H1 (cell line): Measurements from ENCODE around the gene BABAM2. TPM values are rescaled to one million over a fixed set of nuclear protein-coding genes. Genes with fewer than 3 reads are reported as not detected.
"Not testable (repeated sequence)": the region's sequence is repeated elsewhere in the genome, so short reads cannot be mapped to it uniquely, and the experiment has no call there.

ENCODE experiments used
- CTCF ChIA-PET: fragments of 300-600 bp; sonication (Branson Sonifier 250); formaldehyde crosslinking; loops from one replicate; lab custom pipeline; 2021; ENCODE audit not compliant: partially characterized antibody; lab: Charles Lee
- POLR2A ChIA-PET: fragments of 300-600 bp; sonication (Branson Sonifier 250); formaldehyde crosslinking; loops from one replicate; lab custom pipeline; 2021; ENCODE audit warnings: inconsistent platforms; ENCODE audit not compliant: partially characterized antibody; lab: Charles Lee
- DNase-seq, 2 experiments: peaks; one replicate each; pipeline versions ENCODE4 v3.0.0 to v3.0.0-alpha.2; 2010 to 2022; ENCODE audit warnings: low spot score in 2 of 2, low read depth in 1 of 2, mixed read lengths in 1 of 2
- FAIRE-seq: peaks from 2 replicates; lab custom pipeline; 2011; peaks lifted over from hg19 to GRCh38; lab: Jason Lieb, UNC
- H2AFZ ChIP-seq: 2 replicates; pipeline ENCODE4 v1.8.1; 2012; ENCODE audit warnings: low read length, inconsistent platforms
- H2AK5ac ChIP-seq: 2 replicates; pipeline ENCODE4 v1.6.1; 2013; ENCODE audit warnings: low read depth, low read length
- H2BK120ac ChIP-seq: replicated peaks from 2 replicates; pipeline ENCODE3; 2013; ENCODE audit warnings: low read depth, low read length, inconsistent platforms
- H2BK12ac ChIP-seq: 2 replicates; pipeline ENCODE4 v1.6.1; 2013; ENCODE audit warnings: low read depth, low read length
- H2BK15ac ChIP-seq: 2 replicates; pipeline ENCODE4 v1.6.1; 2013; ENCODE audit warnings: low read length
- H2BK20ac ChIP-seq: 2 replicates; pipeline ENCODE4 v1.6.1; 2013; ENCODE audit warnings: low read length
- H2BK5ac ChIP-seq: 2 replicates; pipeline ENCODE4 v1.6.1; 2013; ENCODE audit warnings: low read depth, low read length
- H3K14ac ChIP-seq: 2 replicates; pipeline ENCODE4 v1.6.1; 2013; ENCODE audit warnings: inconsistent platforms; ENCODE audit not compliant: insufficient read length
- H3K18ac ChIP-seq: 2 replicates; pipeline ENCODE4 v1.6.1; 2013; ENCODE audit warnings: low read length; ENCODE audit errors: extremely low read depth
- H3K23ac ChIP-seq: 2 replicates; pipeline ENCODE4 v1.6.1; 2013; ENCODE audit warnings: inconsistent platforms; ENCODE audit not compliant: insufficient read length
- H3K23me2 ChIP-seq: 2 replicates; pipeline ENCODE4 v1.6.1; 2013; ENCODE audit warnings: low read depth, low read length
- H3K27ac ChIP-seq: 2 replicates; pipeline ENCODE4 v1.6.1; 2011; ENCODE audit warnings: low read depth, low read length, inconsistent platforms
- H3K27me3 ChIP-seq, 4 experiments: replicated peaks in 1 of 4; 1 replicate in 1 of 4; 2 replicates in 3 of 4; pipeline versions ENCODE4 v1.6.1 to v1.8.1; 2011 to 2013; ENCODE audit warnings: low read length in 3 of 4, mild to moderate bottlenecking in 3 of 4, inconsistent platforms in 2 of 4, mixed read lengths in 2 of 4, moderate library complexity in 1 of 4; ENCODE audit not compliant: control insufficient read depth in 3 of 4, insufficient read depth in 3 of 4; ENCODE audit errors: extremely low read depth in 1 of 4
- H3K36me3 ChIP-seq, 4 experiments: 2 replicates each; pipeline versions ENCODE4 v1.6.1 to v1.8.1; 2011 to 2013; ENCODE audit warnings: mild to moderate bottlenecking in 4 of 4, low read length in 3 of 4, moderate library complexity in 2 of 4, control low read depth in 1 of 4, inconsistent platforms in 1 of 4; ENCODE audit not compliant: insufficient read depth in 4 of 4, control insufficient read depth in 2 of 4
- H3K4ac ChIP-seq: replicated peaks from 2 replicates; pipeline ENCODE3; 2013; ENCODE audit warnings: low read length, low read depth, mixed read lengths, inconsistent platforms; ENCODE audit not compliant: insufficient read length
- H3K4me1 ChIP-seq, 4 experiments: replicated peaks in 1 of 4; 1 replicate in 1 of 4; 2 replicates in 3 of 4; pipeline versions ENCODE4 v1.6.1 to v1.8.1; 2011 to 2013; ENCODE audit warnings: low read length in 3 of 4, inconsistent platforms in 2 of 4, mixed read lengths in 1 of 4; ENCODE audit not compliant: insufficient read depth in 4 of 4, control insufficient read depth in 3 of 4
- H3K4me2 ChIP-seq, 2 experiments: 2 replicates each; pipeline versions ENCODE4 v1.6.1 to v1.8.1; 2011 to 2013; ENCODE audit warnings: low read depth in 2 of 2, low read length in 2 of 2, control low read depth in 1 of 2, inconsistent platforms in 1 of 2, mild to moderate bottlenecking in 1 of 2; ENCODE audit not compliant: insufficient read depth in 1 of 2
- H3K4me3 ChIP-seq, 4 experiments: fragments of 200-600, 300-600 bp in 1 of 4; sonication (generic), shearing (Covaris generic), sonication (Bioruptor Twin) in 1 of 4; 2 replicates each; pipeline versions ENCODE4 v1.5.1 to v1.8.1; 2011 to 2016; ENCODE audit warnings: low read length in 4 of 4, low read depth in 3 of 4, control low read depth in 2 of 4, inconsistent platforms in 2 of 4, mild to moderate bottlenecking in 2 of 4, mixed read lengths in 1 of 4, moderate library complexity in 1 of 4; ENCODE audit not compliant: insufficient read depth in 2 of 4; ENCODE audit errors: extremely low read depth in 1 of 4
- H3K56ac ChIP-seq: replicated peaks from 2 replicates; pipeline ENCODE3; 2013; ENCODE audit warnings: low read depth, mild to moderate bottlenecking, mixed read lengths, low read length, inconsistent platforms; ENCODE audit not compliant: insufficient read length
- H3K79me1 ChIP-seq: 2 replicates; pipeline ENCODE4 v1.6.1; 2013; ENCODE audit warnings: low read depth, low read length, control low read depth
- H3K79me2 ChIP-seq, 2 experiments: 2 replicates each; pipeline versions ENCODE4 v1.6.1 to v1.8.1; 2012 to 2013; ENCODE audit warnings: low read length in 2 of 2, mild to moderate bottlenecking in 2 of 2, inconsistent platforms in 1 of 2; ENCODE audit not compliant: insufficient read depth in 2 of 2, control insufficient read depth in 1 of 2
- H3K9ac ChIP-seq, 4 experiments: replicated peaks in 1 of 4; 1 replicate in 1 of 4; 2 replicates in 3 of 4; pipeline versions ENCODE4 v1.6.1 to v1.8.1; 2011 to 2013; ENCODE audit warnings: low read depth in 3 of 4, low read length in 3 of 4, control low read depth in 2 of 4, mild to moderate bottlenecking in 2 of 4, moderate library complexity in 2 of 4, inconsistent platforms in 1 of 4; ENCODE audit errors: extremely low read depth in 1 of 4
- H3K9me3 ChIP-seq, 2 experiments: 2 replicates each; pipeline versions ENCODE4 v1.6.1 to v1.8.1; 2012 to 2013; ENCODE audit warnings: mild to moderate bottlenecking in 2 of 2, moderate library complexity in 2 of 2, control low read depth in 1 of 2, inconsistent platforms in 1 of 2, low read depth in 1 of 2, low read length in 1 of 2, mixed read lengths in 1 of 2; ENCODE audit not compliant: insufficient read depth in 2 of 2
- H4K20me1 ChIP-seq, 2 experiments: replicated peaks in 1 of 2; 2 replicates each; pipeline versions ENCODE3 to v1.8.1; 2011 to 2013; ENCODE audit warnings: inconsistent platforms in 2 of 2, low read length in 2 of 2, mild to moderate bottlenecking in 1 of 2; ENCODE audit not compliant: insufficient read depth in 2 of 2, control insufficient read depth in 1 of 2
- H4K5ac ChIP-seq: 2 replicates; pipeline ENCODE4 v1.6.1; 2013; ENCODE audit warnings: low read length, low read depth, mixed read lengths, inconsistent platforms; ENCODE audit not compliant: insufficient read length
- H4K8ac ChIP-seq: 2 replicates; pipeline ENCODE4 v1.8.0; 2013; ENCODE audit warnings: mild to moderate bottlenecking, moderate library complexity, low read length, inconsistent platforms; ENCODE audit not compliant: insufficient read depth; ENCODE audit errors: extremely low read depth
- H4K91ac ChIP-seq: replicated peaks from 2 replicates; pipeline ENCODE3; 2013; ENCODE audit warnings: low read length, mixed read lengths, inconsistent platforms; ENCODE audit not compliant: insufficient read length
- WGBS, 2 experiments: shearing (Covaris generic) in 1 of 2; methylation state at CpG; one replicate each; pipeline versions ENCODE4 v1.1.6 to v1.1.7; 2013 to 2015; ENCODE audit warnings: low lambda C conversion rate in 2 of 2, mixed read lengths in 2 of 2, inconsistent platforms in 1 of 2, low coverage in 1 of 2, missing lambda C conversion rate in 1 of 2; ENCODE audit not compliant: insufficient replicate concordance in 2 of 2, insufficient coverage in 1 of 2, insufficient read length in 1 of 2; ENCODE audit errors: extremely low coverage in 1 of 2, missing lambda C conversion rate in 1 of 2; 5-methylcytosine and 5-hydroxymethylcytosine counted together
- polyA plus RNA-seq, 7 experiments: library from polyadenylated mRNA; depleted of rRNA in 3 of 7; stranded (reverse) in 5 of 7; unstranded in 2 of 7; fragments of >200 nt in 5 of 7; fragments of 200-250 nt in 2 of 7; gene quantifications; 1 replicate in 5 of 7; 2 replicates in 1 of 7; 4 replicates in 1 of 7; pipeline versions ENCODE4 v1.2.1 to v1.2.3, GENCODE V29; 2011 to 2013; ENCODE audit warnings: missing spikeins in 2 of 7, mixed read lengths in 2 of 7
- total RNA-seq: library from RNA; stranded (reverse); fragmentation: NEBNext Ultra II Directional; extraction: Animal tissue kit (Norgen Biotek cat#: 25700); gene quantifications from 2 replicates; pipeline ENCODE4 v1.2.1, GENCODE V29; 2021

Gene BABAM2
- total and polyA plus RNA-seq, 2 of the 8 experiments (the other 6 are each of a cell fraction or from before 2014, with no cell fraction given), result 15.8 to 20.9 TPM

GRCh38 chr2:27968957-27969356 is 78.4 kb downstream of the BABAM2 start:
- H3K4me1 ChIP-seq, POLR2A ChIA-PET, H3K14ac ChIP-seq, H2AFZ ChIP-seq, H3K56ac ChIP-seq, H4K91ac ChIP-seq, H4K20me1 ChIP-seq, H3K23ac ChIP-seq, DNase-seq, H3K27ac ChIP-seq, H3K27me3 ChIP-seq, H4K8ac ChIP-seq, H3K18ac ChIP-seq, H2BK120ac ChIP-seq, FAIRE-seq, H3K23me2 ChIP-seq, H2BK12ac ChIP-seq, H2BK20ac ChIP-seq, H3K79me1 ChIP-seq, H4K5ac ChIP-seq, H3K79me2 ChIP-seq, H2BK5ac ChIP-seq, H3K36me3 ChIP-seq, H3K4me3 ChIP-seq, CTCF ChIA-PET, H3K4ac ChIP-seq, H2BK15ac ChIP-seq, H3K9ac ChIP-seq, H3K4me2 ChIP-seq, H2AK5ac ChIP-seq: not testable (repeated sequence)
- 94% methylated on average over 2 of the region's 2 CpGs; no CpG with 5 or more reads in 1 of the 2 experiments for WGBS, 2 experiments
- peaks cover 8 to 15% of the 10 kb centered on the region in 2 experiments; a peak in 3 of 4 replicates for H3K9me3 ChIP-seq
